ENCODE measurements around the gene TRAF2.

DNA sequence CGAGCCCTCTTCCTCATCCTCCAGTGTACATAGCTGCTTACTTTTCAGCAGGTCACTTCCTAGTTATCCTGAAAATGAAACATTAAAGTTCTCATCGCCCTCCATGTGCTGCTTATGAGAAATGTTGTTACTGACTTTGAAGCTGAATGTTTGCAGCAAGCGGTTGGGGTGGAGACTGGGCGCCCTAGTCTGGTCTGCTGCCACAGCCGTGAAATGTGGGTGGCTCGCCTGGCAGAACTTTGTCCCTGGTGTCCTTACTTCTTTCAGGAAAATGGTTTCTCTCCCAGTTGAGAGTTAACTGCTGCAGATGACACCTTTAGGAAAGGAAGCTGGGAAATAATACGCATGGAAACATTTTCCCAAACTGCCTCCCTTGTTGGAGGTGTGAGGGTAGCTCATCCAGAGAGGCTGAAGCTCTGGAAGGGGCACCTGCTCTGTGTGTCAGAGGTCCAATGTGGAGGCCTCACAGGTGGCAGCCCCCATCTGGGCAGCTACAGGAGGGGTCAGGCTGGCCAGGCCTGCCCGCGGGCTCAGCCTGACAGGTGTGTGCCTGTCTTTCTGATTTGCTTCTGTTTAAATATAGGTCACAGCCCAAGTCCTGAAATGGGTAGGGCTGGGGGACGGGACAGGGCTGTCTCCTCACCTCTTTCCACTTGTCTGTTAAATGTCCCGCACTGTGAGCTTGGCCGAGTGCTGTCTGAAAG is 24.0 kb downstream of the TRAF2 start:
- TF ChIP-seq CTCF (IDR thresholded peaks at IDR 0.05; ENCODE audit: control extremely low read depth in 1 of 3, insufficient read depth in 1 of 3, low read depth in 1 of 3, low read length in 3 of 3) (no peak), EZH2 (IDR thresholded peaks at IDR 0.05; ENCODE audit: low read depth, low read length, severe bottlenecking) (no peak), SUZ12 (IDR thresholded peaks at IDR 0.05; ENCODE audit: low read length) (no peak), SIX5 (IDR thresholded peaks at IDR 0.05; ENCODE audit: low read depth, low read length) (no peak), POLR2A (IDR thresholded peaks at IDR 0.05; ENCODE audit: control extremely low read depth in 1 of 2, low read depth in 2 of 2, low read length in 2 of 2) (no peak), KDM1A (IDR thresholded peaks at IDR 0.05; ENCODE audit: borderline replicate concordance, low read length) (no peak), SP1 (IDR thresholded peaks at IDR 0.05; ENCODE audit: low read depth, low read length) (no peak), CHD2 (IDR thresholded peaks at IDR 0.05; ENCODE audit: low read length) (no peak), TCF12 (IDR thresholded peaks at IDR 0.05; ENCODE audit: low read depth, low read length) (no peak)

All from H1 (cell line).